ENCODE data around the gene SERINC1.
A peak's percentile ranks its signal among the peaks of the same experiment; 100 is the strongest.
"Not testable (repeated sequence)": the region's sequence is repeated elsewhere in the genome, so short reads cannot be mapped to it uniquely, and the experiment has no call there.

SERINC1 gene

GRCh38 chr6:122471107-122472021 is at the start of gene SERINC1:
Gene SERINC1 (minus strand): TSS chr6:122471807. CDS start chr6:122471737, 70 bp downstream.
- FAIRE-seq, result peak; percentile 97

GRCh38 chr6:122511193-122511924 is 39.8 kb upstream of the SERINC1 start:
- no peak for FAIRE-seq

- FAIRE-seq, result not testable (repeated sequence)
These were observed 33.6 kb upstream of the SERINC1 start for GRCh38 chr6:122505170-122505569.

GRCh38 chr6:122501475-122501874 is 29.9 kb upstream of the SERINC1 start:
- FAIRE-seq, result no peak

GRCh38 chr6:122495612-122496011 is 24.0 kb upstream of the SERINC1 start:
- no peak for FAIRE-seq

- no peak for FAIRE-seq
These were observed 23.2 kb upstream of the SERINC1 start for GRCh38 chr6:122494665-122495272.

- peak; percentile 97 for FAIRE-seq
These were observed 20.4 kb upstream of the SERINC1 start for GRCh38 chr6:122491919-122492555.

GRCh38 chr6:122490607-122491006 is 19.0 kb upstream of the SERINC1 start:
- no peak for FAIRE-seq

- no peak for FAIRE-seq
These were observed 13.2 kb upstream of the SERINC1 start for GRCh38 chr6:122484760-122485159.

- FAIRE-seq, result no peak
These were observed 11.1 kb upstream of the SERINC1 start for GRCh38 chr6:122482750-122483080.

GRCh38 chr6:122476131-122476530 is 4.5 kb upstream of the SERINC1 start:
- FAIRE-seq, result peak; percentile 71

GRCh38 chr6:122472022-122472340 is 374 bp upstream of the SERINC1 start:
- FAIRE-seq, result peak; percentile 41

GRCh38 chr6:122461885-122462284 is 9.7 kb downstream of the SERINC1 start:
- peak; percentile 68 for FAIRE-seq

- peak; percentile 76 for FAIRE-seq
These were observed 11.7 kb downstream of the SERINC1 start for GRCh38 chr6:122459865-122460416.

GRCh38 chr6:122459240-122459639 is 12.4 kb downstream of the SERINC1 start:
- FAIRE-seq, result peak; percentile 27

GRCh38 chr6:122458087-122458486 is 13.5 kb downstream of the SERINC1 start:
- FAIRE-seq, result peak; percentile 91

GRCh38 chr6:122455116-122455515 is 16.5 kb downstream of the SERINC1 start:
- FAIRE-seq, result not testable (repeated sequence)

GRCh38 chr6:122454673-122455072 is 16.9 kb downstream of the SERINC1 start:
- no peak for FAIRE-seq

- FAIRE-seq, result no peak
These were observed 19.1 kb downstream of the SERINC1 start for GRCh38 chr6:122452509-122452908.

GRCh38 chr6:122449069-122449468 is 22.5 kb downstream of the SERINC1 start:
- no peak for FAIRE-seq

GRCh38 chr6:122445274-122445673 is 26.3 kb downstream of the SERINC1 start:
- FAIRE-seq, result no peak

- FAIRE-seq, result no peak
These were observed 32.6 kb downstream of the SERINC1 start for GRCh38 chr6:122438975-122439374.

GRCh38 chr6:122432816-122433215 is 38.8 kb downstream of the SERINC1 start:
- FAIRE-seq, result no peak

Measured in islet of Langerhans (tissue), 1 donor.